ENCODE measurements around the gene C2orf74.

DNA sequence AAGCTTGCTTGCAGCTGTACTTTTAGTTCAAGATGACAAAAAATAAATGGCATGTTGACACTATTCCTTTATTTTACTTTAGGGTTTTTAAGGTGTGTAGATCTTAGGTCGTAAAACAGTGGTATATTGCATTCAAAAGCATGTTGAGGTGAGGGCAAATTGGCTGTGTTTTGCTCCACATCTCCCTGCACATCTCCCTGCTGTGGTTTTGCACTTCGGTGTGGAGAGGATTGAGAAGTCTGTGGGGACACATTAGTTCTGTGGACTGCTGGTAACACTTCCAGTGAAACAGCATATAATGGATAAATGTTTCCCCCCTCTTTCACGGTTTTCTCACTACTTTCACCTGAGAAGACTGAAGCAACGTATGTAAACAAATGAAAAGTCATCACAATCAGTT, 25.1 kb downstream of the C2orf74 start:
- TF ChIP-seq, protein P1, sequence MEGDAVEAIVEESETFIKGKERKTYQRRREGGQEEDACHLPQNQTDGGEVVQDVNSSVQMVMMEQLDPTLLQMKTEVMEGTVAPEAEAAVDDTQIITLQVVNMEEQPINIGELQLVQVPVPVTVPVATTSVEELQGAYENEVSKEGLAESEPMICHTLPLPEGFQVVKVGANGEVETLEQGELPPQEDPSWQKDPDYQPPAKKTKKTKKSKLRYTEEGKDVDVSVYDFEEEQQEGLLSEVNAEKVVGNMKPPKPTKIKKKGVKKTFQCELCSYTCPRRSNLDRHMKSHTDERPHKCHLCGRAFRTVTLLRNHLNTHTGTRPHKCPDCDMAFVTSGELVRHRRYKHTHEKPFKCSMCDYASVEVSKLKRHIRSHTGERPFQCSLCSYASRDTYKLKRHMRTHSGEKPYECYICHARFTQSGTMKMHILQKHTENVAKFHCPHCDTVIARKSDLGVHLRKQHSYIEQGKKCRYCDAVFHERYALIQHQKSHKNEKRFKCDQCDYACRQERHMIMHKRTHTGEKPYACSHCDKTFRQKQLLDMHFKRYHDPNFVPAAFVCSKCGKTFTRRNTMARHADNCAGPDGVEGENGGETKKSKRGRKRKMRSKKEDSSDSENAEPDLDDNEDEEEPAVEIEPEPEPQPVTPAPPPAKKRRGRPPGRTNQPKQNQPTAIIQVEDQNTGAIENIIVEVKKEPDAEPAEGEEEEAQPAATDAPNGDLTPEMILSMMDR (IDR thresholded peaks at IDR 0.05): no peak
- TF ChIP-seq POLR2A (IDR thresholded peaks at IDR 0.05): no peak

Measured in lower leg skin (tissue), 3 donors.